SKM-1 (cell line): ENCODE data around the gene MYO5C.

Experiments
- DNase-seq: peaks from one replicate; lab custom pipeline; 2025; ENCODE audit not compliant: unreplicated experiment; lab: John Stamatoyannopoulos, UW

Gene MYO5C

GRCh38 chr15:52278636-52279367, 16.8 kb downstream of the MYO5C start:
- no peak for DNase-seq

GRCh38 chr15:52278135-52278534, 17.5 kb downstream of the MYO5C start:
- no peak for DNase-seq

- no peak for DNase-seq
Observed at GRCh38 chr15:52277575-52277974, 18.0 kb downstream of the MYO5C start.

GRCh38 chr15:52276256-52276770, 19.3 kb downstream of the MYO5C start:
- DNase-seq, result no peak

GRCh38 chr15:52263563-52264282, 31.9 kb downstream of the MYO5C start:
- no peak for DNase-seq

GRCh38 chr15:52262364-52262763, 33.2 kb downstream of the MYO5C start:
- DNase-seq, result no peak

- DNase-seq, result no peak
Observed at GRCh38 chr15:52261498-52262242, 33.9 kb downstream of the MYO5C start.

- DNase-seq, result no peak
Observed at GRCh38 chr15:52261026-52261425, 34.6 kb downstream of the MYO5C start.

- no peak for DNase-seq
Observed at GRCh38 chr15:52259503-52259902, 36.1 kb downstream of the MYO5C start.

- DNase-seq, result no peak
Observed at GRCh38 chr15:52258461-52258860, 37.1 kb downstream of the MYO5C start.

- DNase-seq, result no peak
Observed at GRCh38 chr15:52257734-52258062, 37.9 kb downstream of the MYO5C start.

- DNase-seq, result no peak
Observed at GRCh38 chr15:52256930-52257733, 38.5 kb downstream of the MYO5C start.

GRCh38 chr15:52256366-52256765, 39.2 kb downstream of the MYO5C start:
- peak; percentile 65 for DNase-seq

- no peak for DNase-seq
Observed at GRCh38 chr15:52255935-52256334, 39.7 kb downstream of the MYO5C start.

GRCh38 chr15:52255008-52255407, 40.6 kb downstream of the MYO5C start:
- no peak for DNase-seq

- DNase-seq, result peak; percentile 14
Observed at GRCh38 chr15:52254391-52254790, 41.2 kb downstream of the MYO5C start.

GRCh38 chr15:52252781-52253180, 42.8 kb downstream of the MYO5C start:
- DNase-seq, result no peak

- DNase-seq, result no peak
Observed at GRCh38 chr15:52251144-52251860, 44.3 kb downstream of the MYO5C start.

GRCh38 chr15:52247461-52247860, 48.1 kb downstream of the MYO5C start:
- no peak for DNase-seq

- DNase-seq, result peak; percentile 94
Observed at GRCh38 chr15:52246686-52247431, 48.7 kb downstream of the MYO5C start.
